ENCODE measurements around the gene CREB3L1.

CREB3L1 gene

GRCh38 chr11:46345881-46346484, 68.5 kb downstream of the CREB3L1 start:
- peak overlapping the region; percentile 42 for H3K4me3 ChIP-seq (ENCODE audit: low read depth, low read length)
- no peak overlapping the region for H3K27ac ChIP-seq
- no peaks in the 10 kb centered on the region for H3K9me3 ChIP-seq (ENCODE audit: control insufficient read depth, low read length)
- H3K27me3 ChIP-seq (ENCODE audit: control insufficient read depth, insufficient read depth, low read length), result no peaks in the 10 kb centered on the region
- H3K4me2 ChIP-seq (ENCODE audit: low read length), result peak overlapping the region; percentile 38
- TF ChIP-seq, protein P1, sequence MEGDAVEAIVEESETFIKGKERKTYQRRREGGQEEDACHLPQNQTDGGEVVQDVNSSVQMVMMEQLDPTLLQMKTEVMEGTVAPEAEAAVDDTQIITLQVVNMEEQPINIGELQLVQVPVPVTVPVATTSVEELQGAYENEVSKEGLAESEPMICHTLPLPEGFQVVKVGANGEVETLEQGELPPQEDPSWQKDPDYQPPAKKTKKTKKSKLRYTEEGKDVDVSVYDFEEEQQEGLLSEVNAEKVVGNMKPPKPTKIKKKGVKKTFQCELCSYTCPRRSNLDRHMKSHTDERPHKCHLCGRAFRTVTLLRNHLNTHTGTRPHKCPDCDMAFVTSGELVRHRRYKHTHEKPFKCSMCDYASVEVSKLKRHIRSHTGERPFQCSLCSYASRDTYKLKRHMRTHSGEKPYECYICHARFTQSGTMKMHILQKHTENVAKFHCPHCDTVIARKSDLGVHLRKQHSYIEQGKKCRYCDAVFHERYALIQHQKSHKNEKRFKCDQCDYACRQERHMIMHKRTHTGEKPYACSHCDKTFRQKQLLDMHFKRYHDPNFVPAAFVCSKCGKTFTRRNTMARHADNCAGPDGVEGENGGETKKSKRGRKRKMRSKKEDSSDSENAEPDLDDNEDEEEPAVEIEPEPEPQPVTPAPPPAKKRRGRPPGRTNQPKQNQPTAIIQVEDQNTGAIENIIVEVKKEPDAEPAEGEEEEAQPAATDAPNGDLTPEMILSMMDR (IDR thresholded peaks at IDR 0.05), result no peak
- H3K79me2 ChIP-seq, result peaks cover 12% of the 10 kb centered on the region
- H3K4me1 ChIP-seq, result no peaks in the 10 kb centered on the region
- no peaks in the 10 kb centered on the region for H3K36me3 ChIP-seq (ENCODE audit: control insufficient read depth, insufficient read depth, low read length)
- no peak overlapping the region for H2AFZ ChIP-seq
- no peak overlapping the region for H3K9ac ChIP-seq

DNA sequence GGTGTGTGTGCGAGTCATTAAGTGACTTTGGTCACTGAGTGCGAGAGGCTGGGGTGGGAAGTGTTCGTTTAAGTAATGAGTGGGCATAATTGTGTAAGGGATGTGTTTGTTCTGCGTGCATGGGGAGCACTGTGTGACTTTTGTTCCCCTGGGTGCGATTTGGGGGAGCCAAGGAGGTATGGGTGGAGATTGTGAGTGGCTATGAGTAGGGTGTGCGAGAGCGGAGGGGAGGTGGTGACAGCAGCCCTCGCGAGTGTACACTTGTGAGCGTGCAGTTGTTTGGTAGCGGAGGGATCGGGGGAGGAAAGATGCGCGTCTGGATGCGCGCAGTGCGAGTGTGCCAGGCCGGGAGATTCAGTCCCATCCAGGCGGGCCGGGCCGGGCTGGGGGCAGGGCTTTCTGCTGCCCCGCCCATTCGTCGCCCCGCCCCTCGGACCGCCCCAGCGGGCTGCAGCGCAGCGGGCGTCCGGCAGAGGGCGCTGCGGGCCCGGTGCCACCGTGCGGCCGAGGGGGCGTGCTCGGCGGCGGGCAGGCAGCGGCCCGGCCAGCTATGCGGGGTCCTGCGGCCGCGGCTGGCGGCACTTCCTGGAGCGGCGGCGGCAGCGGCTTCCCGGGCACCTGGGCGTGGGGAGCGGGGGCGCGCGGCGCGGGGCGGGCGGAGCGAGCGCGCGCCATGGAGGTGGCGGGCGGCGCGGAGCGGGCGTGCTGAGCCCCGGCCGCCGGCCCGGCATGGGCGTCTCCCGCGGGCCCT, 69.6 kb downstream of the CREB3L1 start, which contains the start of gene DGKZ:
TSS of gene DGKZ (plus strand) at position 578 of the 751 bp plus-strand sequence. CDS start 197 bp downstream, outside the sequence.
- H3K4me3 ChIP-seq (ENCODE audit: low read depth, low read length), result peak within 1 kb of the TSS; percentile 49
- H3K36me3 ChIP-seq (ENCODE audit: control insufficient read depth, insufficient read depth, low read length), result no peaks in the 10 kb centered on the region
- H3K4me2 ChIP-seq (ENCODE audit: low read length), result peak within 1 kb of the TSS; percentile 81
- peak within 1 kb of the TSS; percentile 58 for H2AFZ ChIP-seq
- peaks cover 17% of the 10 kb centered on the region for H3K79me2 ChIP-seq
- TF ChIP-seq, protein P1 (IDR thresholded peaks at IDR 0.05), result peak; percentile 40
- H3K27ac ChIP-seq, result no peak within 1 kb of the TSS
- peaks cover 3% of the 10 kb centered on the region for H3K4me1 ChIP-seq
- H3K9me3 ChIP-seq (ENCODE audit: control insufficient read depth, low read length), result no peaks in the 10 kb centered on the region
- no peaks in the 10 kb centered on the region for H3K27me3 ChIP-seq (ENCODE audit: control insufficient read depth, insufficient read depth, low read length)
- H3K9ac ChIP-seq, result no peak within 1 kb of the TSS

GRCh38 chr11:46347637-46348311, 70.3 kb downstream of the CREB3L1 start:
- H3K9me3 ChIP-seq (ENCODE audit: control insufficient read depth, low read length), result no peaks in the 10 kb centered on the region
- H3K27ac ChIP-seq, result no peak overlapping the region
- peak overlapping the region; percentile 49 for H3K4me3 ChIP-seq (ENCODE audit: low read depth, low read length)
- no peaks in the 10 kb centered on the region for H3K27me3 ChIP-seq (ENCODE audit: control insufficient read depth, insufficient read depth, low read length)
- H3K79me2 ChIP-seq, result peaks cover 21% of the 10 kb centered on the region
- H3K36me3 ChIP-seq (ENCODE audit: control insufficient read depth, insufficient read depth, low read length), result no peaks in the 10 kb centered on the region
- peak overlapping the region; percentile 81 for H3K4me2 ChIP-seq (ENCODE audit: low read length)
- H2AFZ ChIP-seq, result peak overlapping the region; percentile 58
- peaks cover 3% of the 10 kb centered on the region for H3K4me1 ChIP-seq
- H3K9ac ChIP-seq, result no peak overlapping the region
- TF ChIP-seq, protein P1 (IDR thresholded peaks at IDR 0.05), result no peak

DNA sequence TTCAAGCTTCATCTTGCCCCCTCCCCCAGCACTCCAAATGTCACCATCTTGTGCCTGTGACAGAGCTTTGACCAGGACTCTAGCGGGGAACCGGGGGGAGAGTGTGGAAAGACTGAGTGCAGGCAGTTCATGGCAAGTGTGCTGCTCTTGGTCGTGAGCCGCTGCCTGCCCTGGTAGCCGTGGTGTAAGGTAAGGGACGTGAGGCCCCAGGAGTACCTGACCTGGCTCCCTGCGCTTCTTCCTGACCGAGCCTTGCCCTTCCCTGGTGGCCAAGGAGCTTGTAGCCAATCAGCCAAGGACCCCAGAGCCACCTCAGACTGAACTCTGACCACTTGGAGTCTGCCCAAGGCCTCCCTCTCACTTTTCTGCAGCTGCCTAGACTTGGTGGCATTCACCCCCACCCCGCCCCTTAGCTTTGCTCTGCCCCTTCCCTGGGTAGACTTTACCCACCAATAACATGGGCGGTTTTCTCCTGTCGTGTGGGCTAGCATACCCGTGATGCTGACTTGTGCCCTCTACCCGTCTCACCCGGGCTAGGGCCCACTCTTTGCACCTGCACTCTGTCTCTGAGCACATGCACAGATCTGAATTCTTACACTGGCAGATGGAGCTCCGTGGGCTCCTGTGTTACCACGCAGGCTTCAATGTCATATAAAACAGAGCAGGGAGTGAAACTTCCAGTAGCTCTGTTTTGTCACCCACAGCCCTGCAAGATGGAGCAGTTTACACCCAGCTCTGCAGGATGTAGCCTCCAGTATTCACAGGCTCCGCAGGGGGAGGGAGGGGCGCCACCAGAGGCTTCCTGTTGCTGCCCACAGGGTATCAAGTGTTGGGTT, 71.3 kb downstream of the CREB3L1 start:
- H3K79me2 ChIP-seq, result peaks cover 22% of the 10 kb centered on the region
- TF ChIP-seq, protein P1 (IDR thresholded peaks at IDR 0.05), result no peak
- H3K27ac ChIP-seq, result no peak overlapping the region
- no peaks in the 10 kb centered on the region for H3K36me3 ChIP-seq (ENCODE audit: control insufficient read depth, insufficient read depth, low read length)
- no peak overlapping the region for H2AFZ ChIP-seq
- H3K4me3 ChIP-seq (ENCODE audit: low read depth, low read length), result no peak overlapping the region
- no peaks in the 10 kb centered on the region for H3K9me3 ChIP-seq (ENCODE audit: control insufficient read depth, low read length)
- no peak overlapping the region for H3K9ac ChIP-seq
- H3K27me3 ChIP-seq (ENCODE audit: control insufficient read depth, insufficient read depth, low read length), result no peaks in the 10 kb centered on the region
- H3K4me1 ChIP-seq, result peaks cover 3% of the 10 kb centered on the region
- H3K4me2 ChIP-seq (ENCODE audit: low read length), result peak overlapping the region; percentile 81
